ENCODE measurements around the gene HOXA3. TPM values are rescaled to one million over a fixed set of nuclear protein-coding genes. Genes with fewer than 3 reads are reported as not detected.

HOXA3 gene
- total RNA-seq, 2 experiments from 2014 or later: not detected

DNA sequence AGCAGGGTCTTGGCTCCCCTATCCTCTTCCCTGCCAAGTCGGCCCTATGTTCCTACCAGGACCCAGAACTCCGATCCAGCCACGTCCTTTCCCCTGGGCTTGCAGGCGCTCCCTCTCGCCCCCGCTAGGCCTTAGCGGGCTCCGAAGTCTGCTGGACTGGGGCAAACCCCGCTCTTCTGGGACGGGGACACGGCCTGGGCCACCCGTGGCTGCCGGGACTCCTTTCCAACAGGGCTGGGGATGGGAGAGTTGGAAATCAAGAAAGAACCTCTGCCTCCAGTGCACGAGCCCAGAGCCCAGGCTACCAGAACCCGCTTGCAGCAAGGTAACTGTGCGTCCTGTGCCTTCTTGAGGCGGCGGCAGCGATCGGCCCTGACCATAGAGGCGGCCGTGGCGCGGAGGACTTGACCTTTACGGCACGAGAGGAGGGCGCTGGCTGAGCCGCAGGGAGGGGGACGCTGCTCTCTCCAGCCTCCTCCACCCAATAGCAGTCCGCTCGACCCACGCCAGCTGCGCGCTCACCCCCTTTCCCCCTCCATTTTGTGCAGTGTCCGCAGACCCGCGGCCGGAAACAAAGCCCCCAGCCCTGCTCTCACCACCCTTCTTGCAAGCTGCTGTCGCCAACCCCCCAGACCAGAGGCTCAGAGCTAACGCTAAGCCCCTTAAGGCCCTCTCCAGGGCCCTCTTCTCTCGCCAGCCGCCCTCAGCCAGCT, 39.6 kb upstream of the HOXA3 start:
- CTCF ChIA-PET: interaction anchor here (0.7 to 2.7 kb wide), 7 partner anchors 8 to 828 kb away, joined by 3 to 8 read pairs (median 4); partner anchors contain the start of gene HOXA13
- ATAC-seq: no peak

DNA sequence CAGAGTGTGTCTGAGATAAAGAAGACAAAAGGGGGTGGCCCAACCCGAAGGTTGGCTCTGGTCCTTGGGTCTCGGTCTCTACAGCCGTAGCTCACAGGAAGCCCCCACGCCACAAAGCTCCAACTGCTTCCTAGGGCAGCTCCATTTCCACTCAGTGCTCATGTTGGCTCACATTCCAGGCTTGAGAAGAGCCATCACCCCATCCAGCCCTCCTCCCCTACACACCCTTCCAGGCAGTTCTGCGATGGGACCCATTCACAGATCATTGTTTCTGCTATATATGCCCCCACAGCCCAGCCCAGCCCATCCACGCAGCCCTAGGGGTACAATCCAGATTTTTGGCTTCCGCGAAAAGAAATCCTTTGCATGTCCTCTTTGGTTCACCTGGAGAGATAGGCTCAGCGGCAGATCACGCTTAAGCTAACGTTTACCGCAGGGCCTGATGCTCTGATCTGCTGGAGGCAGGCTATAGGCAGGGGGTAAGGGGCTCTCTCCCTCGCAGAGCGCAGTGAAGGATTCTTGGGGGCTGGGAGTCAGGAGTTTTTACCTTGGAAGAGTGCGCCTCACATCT, 38.9 kb upstream of the HOXA3 start:
- H3K4me3 Mint-ChIP-seq: no peak overlapping the region
- TF ChIP-seq, protein P1, sequence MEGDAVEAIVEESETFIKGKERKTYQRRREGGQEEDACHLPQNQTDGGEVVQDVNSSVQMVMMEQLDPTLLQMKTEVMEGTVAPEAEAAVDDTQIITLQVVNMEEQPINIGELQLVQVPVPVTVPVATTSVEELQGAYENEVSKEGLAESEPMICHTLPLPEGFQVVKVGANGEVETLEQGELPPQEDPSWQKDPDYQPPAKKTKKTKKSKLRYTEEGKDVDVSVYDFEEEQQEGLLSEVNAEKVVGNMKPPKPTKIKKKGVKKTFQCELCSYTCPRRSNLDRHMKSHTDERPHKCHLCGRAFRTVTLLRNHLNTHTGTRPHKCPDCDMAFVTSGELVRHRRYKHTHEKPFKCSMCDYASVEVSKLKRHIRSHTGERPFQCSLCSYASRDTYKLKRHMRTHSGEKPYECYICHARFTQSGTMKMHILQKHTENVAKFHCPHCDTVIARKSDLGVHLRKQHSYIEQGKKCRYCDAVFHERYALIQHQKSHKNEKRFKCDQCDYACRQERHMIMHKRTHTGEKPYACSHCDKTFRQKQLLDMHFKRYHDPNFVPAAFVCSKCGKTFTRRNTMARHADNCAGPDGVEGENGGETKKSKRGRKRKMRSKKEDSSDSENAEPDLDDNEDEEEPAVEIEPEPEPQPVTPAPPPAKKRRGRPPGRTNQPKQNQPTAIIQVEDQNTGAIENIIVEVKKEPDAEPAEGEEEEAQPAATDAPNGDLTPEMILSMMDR (IDR thresholded peaks at IDR 0.05): no peak
- DNase-seq (no peak), ATAC-seq (no peak)
- peaks cover 32% of the 10 kb centered on the region for H3K4me1 Mint-ChIP-seq (ENCODE audit: low read depth)
- peaks cover 84% of the 10 kb centered on the region for H3K27me3 Mint-ChIP-seq
- CTCF ChIA-PET: interaction anchor here (0.7 to 2.7 kb wide), 6 partner anchors 8 to 829 kb away, joined by 3 to 23 read pairs (median 4); partner anchors contain the start of genes EVX1 and HOXA13
- no peak overlapping the region for H3K27ac Mint-ChIP-seq
- intact Hi-C loops (cut with micrococcal nuclease): no loop called here
- no peaks in the 10 kb centered on the region for H3K9me3 Mint-ChIP-seq
- H3K36me3 Mint-ChIP-seq (ENCODE audit: low read depth): no peaks in the 10 kb centered on the region
- POLR2A ChIA-PET: interaction anchor here (1.5 kb wide), 1 partner anchor 49 kb away, joined by 3 read pairs; no protein-coding TSS in a partner anchor

More for the DNA sequence above, 39.6 kb upstream of the HOXA3 start:
- no peaks in the 10 kb centered on the region for H3K9me3 Mint-ChIP-seq
- H3K27me3 Mint-ChIP-seq: peaks cover 85% of the 10 kb centered on the region
- no peak for DNase-seq
- POLR2A ChIA-PET: interaction anchor here (1.5 kb wide), 1 partner anchor 48 kb away, joined by 3 read pairs; no protein-coding TSS in a partner anchor
- H3K4me3 Mint-ChIP-seq: peak overlapping the region; percentile 35
- H3K27ac Mint-ChIP-seq: no peak overlapping the region
- intact Hi-C loops (cut with micrococcal nuclease): no loop called here
- peaks cover 32% of the 10 kb centered on the region for H3K4me1 Mint-ChIP-seq (ENCODE audit: low read depth)
- H3K36me3 Mint-ChIP-seq (ENCODE audit: low read depth): no peaks in the 10 kb centered on the region
- TF ChIP-seq, protein P1 (IDR thresholded peaks at IDR 0.05): no peak

DNA sequence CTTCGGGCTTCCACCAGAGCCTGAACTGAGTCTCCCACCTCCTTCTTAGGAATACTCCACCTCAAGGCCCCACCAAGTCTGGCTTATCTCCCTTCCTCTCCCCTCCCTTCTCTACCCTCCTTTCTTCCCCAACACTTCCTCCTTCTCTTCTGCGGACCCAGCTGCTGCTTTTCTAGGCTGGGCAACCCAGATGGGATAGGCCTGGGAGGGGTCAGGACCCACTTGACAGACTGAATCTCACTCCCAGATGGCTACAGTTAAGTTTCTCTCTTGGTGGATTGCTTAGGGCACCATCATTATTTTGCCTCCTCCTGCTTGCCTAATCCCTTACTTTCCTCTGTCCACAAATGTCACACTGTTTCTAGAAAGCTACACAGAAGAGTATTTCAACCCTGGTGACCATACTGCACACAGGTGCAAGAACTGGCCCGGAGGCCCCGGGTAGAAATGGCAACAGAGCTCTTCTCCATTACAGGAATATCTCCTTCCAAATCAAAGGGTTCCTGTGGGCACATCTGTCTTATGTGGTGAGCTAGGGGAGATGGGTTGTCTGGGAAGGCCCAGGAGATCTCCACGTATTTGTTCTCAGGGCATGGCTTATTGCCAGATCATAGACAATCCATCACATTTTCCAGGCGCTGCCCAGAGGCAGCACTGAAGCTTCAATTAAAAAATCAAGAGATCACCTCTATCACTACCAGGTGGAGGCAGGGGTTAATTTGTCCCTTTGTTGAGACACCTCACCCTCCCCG, 37.8 kb upstream of the HOXA3 start:
- ATAC-seq (no peak), DNase-seq (no peak)
- H3K4me1 Mint-ChIP-seq (ENCODE audit: low read depth): peaks cover 40% of the 10 kb centered on the region
- intact Hi-C loops (cut with micrococcal nuclease): no loop called here
- H3K27me3 Mint-ChIP-seq: peaks cover 88% of the 10 kb centered on the region
- H3K36me3 Mint-ChIP-seq (ENCODE audit: low read depth): no peaks in the 10 kb centered on the region
- POLR2A ChIA-PET: no interaction called here
- no peaks in the 10 kb centered on the region for H3K9me3 Mint-ChIP-seq
- TF ChIP-seq, protein P1 (IDR thresholded peaks at IDR 0.05): no peak
- no peak overlapping the region for H3K27ac Mint-ChIP-seq
- CTCF ChIA-PET: interaction anchor here (0.8 to 2.7 kb wide), 9 partner anchors 10 to 595 kb away, joined by 3 to 23 read pairs (median 3); partner anchors contain the start of genes EVX1 and HOXA13
- no peak overlapping the region for H3K4me3 Mint-ChIP-seq

DNA sequence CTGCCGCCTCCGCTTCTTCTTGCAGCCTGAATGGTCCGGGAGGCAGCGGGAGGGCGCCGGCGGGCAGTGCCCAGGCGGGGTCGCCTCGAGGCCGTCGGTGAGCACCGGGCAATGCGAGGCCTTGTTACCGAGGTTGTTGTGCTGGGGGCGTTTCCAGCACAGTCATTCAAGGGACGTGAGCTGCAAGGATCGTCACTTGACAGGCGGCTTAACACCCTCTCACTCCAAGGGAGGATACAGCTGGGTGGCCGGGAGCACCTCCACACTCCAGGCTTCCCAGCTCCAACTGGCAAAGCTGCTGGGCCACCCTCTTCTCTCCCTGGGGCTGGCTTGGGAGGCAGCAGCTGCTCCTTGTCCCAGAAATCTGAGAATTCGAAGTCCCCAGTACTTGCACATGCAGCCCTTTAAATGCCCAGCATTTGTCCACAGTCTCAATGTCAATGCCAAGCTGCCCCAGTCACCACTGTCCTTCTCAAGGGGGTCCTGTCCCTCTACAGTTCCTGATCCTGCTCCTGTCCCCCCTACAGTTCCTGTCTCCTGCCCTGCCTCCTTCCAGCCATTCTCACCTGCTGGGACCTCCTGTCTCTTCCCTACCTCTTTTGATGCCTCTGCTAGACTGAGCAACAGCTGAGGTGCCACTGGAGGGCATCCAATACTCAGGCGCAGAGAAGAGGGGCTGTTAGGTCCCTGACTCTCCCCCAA, 37.1 kb upstream of the HOXA3 start:
- H3K36me3 Mint-ChIP-seq (ENCODE audit: low read depth): no peaks in the 10 kb centered on the region
- ATAC-seq: no peak

More for the DNA sequence above, 37.1 kb upstream of the HOXA3 start:
- intact Hi-C loops (cut with micrococcal nuclease): no loop called here
- peaks cover 87% of the 10 kb centered on the region for H3K27me3 Mint-ChIP-seq
- H3K4me1 Mint-ChIP-seq (ENCODE audit: low read depth): peaks cover 46% of the 10 kb centered on the region
- no peak overlapping the region for H3K4me3 Mint-ChIP-seq
- CTCF ChIA-PET: interaction anchor here (1.2 to 2.7 kb wide), 6 partner anchors 10 to 28 kb away, joined by 3 to 23 read pairs (median 4); partner anchors contain the start of gene HOXA13
- TF ChIP-seq, protein P1 (IDR thresholded peaks at IDR 0.05): no peak
- H3K9me3 Mint-ChIP-seq: no peaks in the 10 kb centered on the region
- POLR2A ChIA-PET: no interaction called here
- H3K27ac Mint-ChIP-seq: no peak overlapping the region
- no peak for DNase-seq
